Neutrophil (primary cell): ENCODE measurements around the gene TJP2.

Experiments used
- H3K27ac ChIP-seq: fragments of 200-600 bp; sonication (generic); 2 replicates; pipeline ENCODE4 v1.5.1; 2016; ENCODE audit warnings: mild to moderate bottlenecking, moderate library complexity
- H3K27me3 ChIP-seq: fragments of 200-600 bp; sonication (generic); 2 replicates; pipeline ENCODE4 v1.6.0; 2016; ENCODE audit warnings: mild to moderate bottlenecking
- H3K36me3 ChIP-seq: fragments of 200-600 bp; sonication (generic); 2 replicates; pipeline ENCODE4 v1.5.1; 2017
- H3K4me1 ChIP-seq, 2 experiments: fragments of 200-600 bp in 1 of 2; sonication (generic) in 1 of 2; 1 replicate in 1 of 2; 2 replicates in 1 of 2; pipeline versions ENCODE4 v1.5.1 to v1.6.1; 2013 to 2016; ENCODE audit warnings: low read depth in 1 of 2, low read length in 1 of 2, mild to moderate bottlenecking in 1 of 2, moderate library complexity in 1 of 2; ENCODE audit not compliant: control insufficient read depth in 1 of 2, insufficient read depth in 1 of 2
- H3K4me3 ChIP-seq, 2 experiments: fragments of 200-600 bp in 1 of 2; sonication (generic) in 1 of 2; 1 replicate in 1 of 2; 2 replicates in 1 of 2; pipeline ENCODE4 v1.5.1; 2013 to 2016; ENCODE audit warnings: low read depth in 1 of 2, low read length in 1 of 2, mild to moderate bottlenecking in 1 of 2, moderate library complexity in 1 of 2
- H3K9me3 ChIP-seq: fragments of 200-600 bp; sonication (generic); 2 replicates; pipeline ENCODE4 v1.5.1; 2016
- TF ChIP-seq, protein P1 (sequence below): fragments of 200-600 bp; sonication (generic); IDR thresholded peaks from 2 replicates; pipeline ENCODE4 v1.5.1; 2016; ENCODE audit warnings: antibody characterized with exemption

The TJP2 gene

DNA sequence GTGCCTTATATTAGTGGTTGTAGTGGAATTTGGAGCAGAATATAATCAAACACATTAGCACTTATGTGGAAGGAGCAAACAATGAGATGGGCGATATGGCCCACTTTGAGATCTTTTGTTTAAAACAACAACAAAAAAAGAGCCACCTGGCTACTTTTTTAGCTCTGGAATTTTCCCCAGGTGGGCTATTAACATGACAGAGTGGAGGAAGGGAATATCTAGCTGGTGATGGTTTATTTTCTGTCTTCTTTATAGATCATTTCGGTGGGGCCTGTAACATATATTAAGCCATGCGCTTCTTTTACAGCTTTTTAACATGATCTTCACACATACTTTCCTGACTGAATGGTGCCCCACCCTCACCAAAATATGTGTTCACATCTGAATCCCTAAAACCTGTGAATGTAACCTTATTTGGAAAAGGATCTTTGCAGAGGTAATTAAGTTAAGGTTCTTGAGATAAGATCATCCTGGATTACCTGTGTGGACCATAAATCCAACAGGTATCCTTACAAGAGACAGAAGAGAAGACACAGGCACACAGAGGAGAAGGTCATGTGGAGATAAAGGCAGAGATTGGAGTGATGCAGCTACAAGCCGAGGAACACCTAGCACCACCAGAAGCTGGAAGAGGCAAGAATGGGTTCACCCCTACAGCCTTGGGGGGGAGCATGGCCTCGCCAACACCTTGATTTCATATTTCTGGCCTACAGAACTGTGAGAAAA is 134.3 kb downstream of the TJP2 start:
- H3K27me3 ChIP-seq: no peaks in the 10 kb centered on the region

DNA sequence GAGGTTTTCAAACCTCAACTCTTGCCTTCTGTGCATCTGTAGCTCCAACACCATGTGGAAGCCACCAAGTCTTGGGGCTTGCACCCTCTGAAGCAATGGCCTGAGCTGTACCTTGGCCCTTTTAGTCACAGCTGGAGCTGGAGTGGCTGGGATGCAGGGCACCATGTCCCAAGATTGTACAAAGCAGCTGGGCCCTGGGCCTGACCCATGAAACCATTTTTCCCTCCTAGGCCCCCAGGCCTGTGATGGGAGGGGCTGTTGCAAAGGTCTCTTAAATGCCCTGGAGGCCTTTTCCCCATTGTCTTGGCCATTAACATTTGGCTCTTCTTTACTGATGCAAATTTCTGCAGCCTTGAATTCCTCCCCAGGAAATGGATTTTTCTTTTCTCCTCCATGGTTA is 139.1 kb downstream of the TJP2 start:
- H3K4me3 ChIP-seq: no peak overlapping the region
- H3K4me1 ChIP-seq: no peaks in the 10 kb centered on the region
- TF ChIP-seq, protein P1, sequence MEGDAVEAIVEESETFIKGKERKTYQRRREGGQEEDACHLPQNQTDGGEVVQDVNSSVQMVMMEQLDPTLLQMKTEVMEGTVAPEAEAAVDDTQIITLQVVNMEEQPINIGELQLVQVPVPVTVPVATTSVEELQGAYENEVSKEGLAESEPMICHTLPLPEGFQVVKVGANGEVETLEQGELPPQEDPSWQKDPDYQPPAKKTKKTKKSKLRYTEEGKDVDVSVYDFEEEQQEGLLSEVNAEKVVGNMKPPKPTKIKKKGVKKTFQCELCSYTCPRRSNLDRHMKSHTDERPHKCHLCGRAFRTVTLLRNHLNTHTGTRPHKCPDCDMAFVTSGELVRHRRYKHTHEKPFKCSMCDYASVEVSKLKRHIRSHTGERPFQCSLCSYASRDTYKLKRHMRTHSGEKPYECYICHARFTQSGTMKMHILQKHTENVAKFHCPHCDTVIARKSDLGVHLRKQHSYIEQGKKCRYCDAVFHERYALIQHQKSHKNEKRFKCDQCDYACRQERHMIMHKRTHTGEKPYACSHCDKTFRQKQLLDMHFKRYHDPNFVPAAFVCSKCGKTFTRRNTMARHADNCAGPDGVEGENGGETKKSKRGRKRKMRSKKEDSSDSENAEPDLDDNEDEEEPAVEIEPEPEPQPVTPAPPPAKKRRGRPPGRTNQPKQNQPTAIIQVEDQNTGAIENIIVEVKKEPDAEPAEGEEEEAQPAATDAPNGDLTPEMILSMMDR: no peak
- H3K27ac ChIP-seq: no peak overlapping the region
- no peaks in the 10 kb centered on the region for H3K36me3 ChIP-seq
- H3K27me3 ChIP-seq: peaks cover 8% of the 10 kb centered on the region
- H3K9me3 ChIP-seq: peaks cover 3% of the 10 kb centered on the region

More for the DNA sequence above, 134.3 kb downstream of the TJP2 start:
- Histone ChIP-seq H3K9me3 (peaks cover 3% of the 10 kb centered on the region), H3K36me3 (no peaks in the 10 kb centered on the region), H3K27ac (no peak overlapping the region), H3K4me1 (no peaks in the 10 kb centered on the region), H3K4me3 (no peak overlapping the region)
- TF ChIP-seq, protein P1: no peak

GRCh38 chr9:69314547-69314946 is 140.5 kb downstream of the TJP2 start:
- no peak overlapping the region for H3K4me3 ChIP-seq
- no peaks in the 10 kb centered on the region for H3K4me1 ChIP-seq
- no peaks in the 10 kb centered on the region for H3K36me3 ChIP-seq
- H3K9me3 ChIP-seq: peaks cover 3% of the 10 kb centered on the region
- peaks cover 19% of the 10 kb centered on the region for H3K27me3 ChIP-seq
- no peak overlapping the region for H3K27ac ChIP-seq
- TF ChIP-seq, protein P1: no peak

DNA sequence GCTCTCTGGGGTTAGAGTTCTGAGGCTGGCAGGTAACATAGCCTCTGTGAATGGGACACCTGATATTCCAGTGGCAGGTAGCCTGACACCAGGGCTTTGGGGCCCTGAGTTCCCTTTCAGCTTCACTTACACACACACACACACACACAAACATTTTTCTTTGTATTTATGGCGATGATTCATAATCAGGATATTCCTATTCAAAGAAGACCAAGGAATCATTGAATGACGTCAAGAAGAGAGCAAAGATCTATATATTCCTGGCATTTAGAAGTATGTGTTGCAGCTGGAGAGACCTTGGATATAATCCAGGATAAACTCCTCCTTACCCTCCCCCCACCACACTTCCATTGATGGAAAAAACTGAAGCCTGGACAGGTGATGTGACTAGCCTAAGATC is 143.0 kb downstream of the TJP2 start:
- Histone ChIP-seq H3K27me3 (peaks cover 44% of the 10 kb centered on the region), H3K27ac (no peak overlapping the region), H3K9me3 (peaks cover 3% of the 10 kb centered on the region), H3K4me3 (no peak overlapping the region), H3K4me1 (no peaks in the 10 kb centered on the region), H3K36me3 (no peaks in the 10 kb centered on the region)
- TF ChIP-seq, protein P1: no peak

GRCh38 chr9:69317894-69318293 is 143.8 kb downstream of the TJP2 start:
- peaks cover 3% of the 10 kb centered on the region for H3K9me3 ChIP-seq

More at GRCh38 chr9:69317894-69318293, 143.8 kb downstream of the TJP2 start:
- TF ChIP-seq, protein P1: no peak
- Histone ChIP-seq H3K27me3 (peaks cover 52% of the 10 kb centered on the region), H3K4me3 (no peak overlapping the region), H3K27ac (no peak overlapping the region), H3K36me3 (no peaks in the 10 kb centered on the region), H3K4me1 (no peaks in the 10 kb centered on the region)
